Spleen (tissue), 11 donors: ENCODE results near the gene VPREB3. TPM values are rescaled to one million over a fixed set of nuclear protein-coding genes. Genes with fewer than 3 reads are reported as not detected.
"Not testable (repeated sequence)": the region's sequence is repeated elsewhere in the genome, so short reads cannot be mapped to it uniquely, and the experiment has no call there.

Experiments used
- DNase-seq: peaks from one replicate; pipeline ENCODE4 v3.0.0-alpha.2; 2020
- H3K27ac ChIP-seq, 8 donors: fragments of 200-600 bp; sonication (generic) in 7 of 8; 1 replicate in 4 of 8; 2 replicates in 4 of 8; pipeline versions ENCODE4 v1.5.0 to v1.8.0; 2016 to 2021; ENCODE audit warnings: inconsistent platforms in 4 of 8, mild to moderate bottlenecking in 4 of 8, moderate library complexity in 1 of 8
- H3K27me3 ChIP-seq, 7 donors: fragments of 200-600 bp; sonication (generic) in 6 of 7; replicated peaks in 1 of 7; 1 replicate in 4 of 7; 2 replicates in 3 of 7; pipeline versions ENCODE4 v1.5.0 to v1.8.0; 2016 to 2021; ENCODE audit warnings: inconsistent platforms in 3 of 7, mild to moderate bottlenecking in 1 of 7
- H3K36me3 ChIP-seq, 6 donors: fragments of 200-600 bp; sonication (generic) in 5 of 6; 1 replicate in 4 of 6; 2 replicates in 2 of 6; pipeline versions ENCODE4 v1.5.0 to v1.8.0; 2016 to 2021; ENCODE audit warnings: inconsistent platforms in 2 of 6
- H3K4me1 ChIP-seq, 6 donors: fragments of 200-600 bp; sonication (generic) in 5 of 6; 1 replicate in 3 of 6; 2 replicates in 3 of 6; pipeline versions ENCODE4 v1.5.0 to v1.8.0; 2016 to 2021; ENCODE audit warnings: inconsistent platforms in 3 of 6
- H3K4me3 ChIP-seq, 8 donors: fragments of 200-600 bp; sonication (generic) in 7 of 8; 1 replicate in 4 of 8; 2 replicates in 4 of 8; pipeline versions ENCODE4 v1.5.0 to v1.8.0; 2016 to 2021; ENCODE audit warnings: inconsistent platforms in 4 of 8, mild to moderate bottlenecking in 4 of 8, moderate library complexity in 2 of 8
- H3K9me3 ChIP-seq, 8 donors: fragments of 200-600 bp; sonication (generic) in 7 of 8; 1 replicate in 4 of 8; 2 replicates in 4 of 8; pipeline versions ENCODE4 v1.5.0 to v1.8.0; 2016 to 2021; ENCODE audit warnings: inconsistent platforms in 4 of 8
- POLR2A ChIP-seq, 3 donors: fragments of 450-650 bp; IDR thresholded peaks; one replicate each; pipeline ENCODE4 v1.5.1; 2017; ENCODE audit warnings: antibody characterized with exemption in 3 of 3, mild to moderate bottlenecking in 1 of 3
- POLR2AphosphoS5 ChIP-seq, 3 donors: sonication (generic); formaldehyde crosslinking; IDR thresholded peaks; one replicate each; pipeline ENCODE4 v1.5.1; 2017; ENCODE audit warnings: antibody characterized with exemption in 3 of 3
- WGBS, 5 donors: extraction: QIAGEN DNeasy Blood & Tissue Kit in 3 of 5; methylation state at CpG; one replicate each; pipeline versions ENCODE4 v1.1.5 to v1.1.7; 2013 to 2018; 5-methylcytosine and 5-hydroxymethylcytosine counted together
- intact Hi-C: fragments of 100-400 bp; cut with DNase I; formaldehyde crosslinking; loops from one replicate; pipeline ENCODE4 v1.15.0; 2023; ENCODE audit warnings: low total_unique reads
- polyA plus RNA-seq, 3 donors: library from polyadenylated mRNA; stranded (reverse); fragments of 200-250 nt; gene quantifications; one replicate each; pipeline ENCODE4 v1.2.1, GENCODE V29; 2013
- total RNA-seq, 7 donors: library from RNA; depleted of rRNA in 3 of 7; stranded (reverse); fragments of >200 nt in 3 of 7; fragmentation: NEBNext Ultra II Directional in 4 of 7; extraction: Animal tissue kit (Norgen Biotek cat#: 25700) in 4 of 7; gene quantifications; one replicate each; pipeline versions ENCODE4 v1.1.0 to v1.2.1, GENCODE V29; 2016 to 2021
- TF ChIP-seq, protein P1 (sequence below), 11 experiments: fragments of 200-600 bp in 7 of 11; fragments of 450-650 bp in 4 of 11; sonication (generic) in 4 of 11; IDR thresholded peaks in 8 of 11; conservative IDR thresholded peaks in 3 of 11; 1 replicate in 7 of 11; 2 replicates in 4 of 11; pipeline versions ENCODE4 v1.4.0 to v1.8.0; 2016 to 2021; ENCODE audit warnings: antibody characterized with exemption in 11 of 11, inconsistent platforms in 4 of 11, mild to moderate bottlenecking in 1 of 11
- donor health status: healthy with polysubstance abuse.
- donor health status: DM: no; HTN: no; CAD: no; lungs with moderate emphysema.
- donor health status: DM: no; HTN: no; CAD: no.
- donor health status: Bipolar disorder and iron deficiency.
- donor health status: healthy.
- donor health status: DM: no; HTN: no; CAD: no.
- donor health status: DM: yes; HTN: yes; CAD: no.

The VPREB3 gene
- total and polyA plus RNA-seq, 10 donors: 24.9 to 472 (median 57.9) TPM

DNA sequence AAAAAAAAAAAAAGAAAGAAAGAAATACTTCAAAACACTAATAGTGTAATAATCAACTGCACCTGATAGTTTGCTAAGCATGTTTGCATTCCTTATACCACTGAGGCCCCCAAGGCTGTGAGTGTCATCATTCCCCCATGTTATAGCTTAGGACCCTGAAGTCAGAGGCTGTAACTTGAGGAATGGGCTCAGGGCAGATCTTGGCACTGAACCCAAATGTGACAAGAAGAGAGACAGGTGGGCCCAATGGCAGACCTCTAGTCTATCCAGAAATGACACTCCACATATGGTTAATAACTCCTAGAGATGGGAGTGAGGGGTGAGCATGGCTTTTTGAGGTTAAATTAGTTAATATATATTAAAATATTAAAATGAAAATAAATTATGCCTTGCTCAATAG lies 16.5 kb downstream of the VPREB3 start:
- intact Hi-C loops: no loop called here
- no peaks in the 10 kb centered on the region for H3K27me3 ChIP-seq
- no peaks in the 10 kb centered on the region for H3K9me3 ChIP-seq
- H3K4me1 ChIP-seq: no peaks in the 10 kb centered on the region
- DNase-seq: no peak
- TF ChIP-seq POLR2AphosphoS5 (IDR thresholded peaks at IDR 0.05) (no peak), POLR2A (IDR thresholded peaks at IDR 0.05) (no peak)
- TF ChIP-seq, protein P1, sequence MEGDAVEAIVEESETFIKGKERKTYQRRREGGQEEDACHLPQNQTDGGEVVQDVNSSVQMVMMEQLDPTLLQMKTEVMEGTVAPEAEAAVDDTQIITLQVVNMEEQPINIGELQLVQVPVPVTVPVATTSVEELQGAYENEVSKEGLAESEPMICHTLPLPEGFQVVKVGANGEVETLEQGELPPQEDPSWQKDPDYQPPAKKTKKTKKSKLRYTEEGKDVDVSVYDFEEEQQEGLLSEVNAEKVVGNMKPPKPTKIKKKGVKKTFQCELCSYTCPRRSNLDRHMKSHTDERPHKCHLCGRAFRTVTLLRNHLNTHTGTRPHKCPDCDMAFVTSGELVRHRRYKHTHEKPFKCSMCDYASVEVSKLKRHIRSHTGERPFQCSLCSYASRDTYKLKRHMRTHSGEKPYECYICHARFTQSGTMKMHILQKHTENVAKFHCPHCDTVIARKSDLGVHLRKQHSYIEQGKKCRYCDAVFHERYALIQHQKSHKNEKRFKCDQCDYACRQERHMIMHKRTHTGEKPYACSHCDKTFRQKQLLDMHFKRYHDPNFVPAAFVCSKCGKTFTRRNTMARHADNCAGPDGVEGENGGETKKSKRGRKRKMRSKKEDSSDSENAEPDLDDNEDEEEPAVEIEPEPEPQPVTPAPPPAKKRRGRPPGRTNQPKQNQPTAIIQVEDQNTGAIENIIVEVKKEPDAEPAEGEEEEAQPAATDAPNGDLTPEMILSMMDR (IDR thresholded peaks at IDR 0.05 in 8 of 11, conservative IDR thresholded peaks at IDR 0.05 in 3 of 11): no peak
- H3K27ac ChIP-seq: no peak overlapping the region
- H3K4me3 ChIP-seq: no peak overlapping the region
- peaks cover 0 to 20% (median 6%) of the 10 kb centered on the region in 6 donors for H3K36me3 ChIP-seq

DNA sequence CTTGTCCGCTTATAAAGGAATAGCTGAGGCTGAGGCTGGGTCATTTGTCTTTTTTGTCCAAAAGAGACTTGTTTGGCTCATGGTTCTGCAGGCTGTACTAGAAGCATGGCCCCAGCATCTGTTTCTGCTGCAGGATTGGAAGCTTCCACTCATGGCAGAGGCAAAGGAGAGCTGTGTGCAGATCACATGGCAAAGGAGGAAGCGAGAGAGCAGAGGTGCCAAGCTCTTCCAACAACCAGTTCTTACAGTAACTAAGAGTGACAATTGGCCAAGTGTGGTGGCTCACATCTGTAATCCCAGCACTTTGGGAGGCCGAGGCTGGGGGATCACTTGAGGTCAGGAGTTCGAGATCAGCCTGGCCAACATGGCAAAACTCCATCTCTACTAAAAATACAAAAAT lies 26.1 kb downstream of the VPREB3 start:
- intact Hi-C loops, H3K36me3 ChIP-seq, H3K27ac ChIP-seq, H3K9me3 ChIP-seq, H3K4me3 ChIP-seq, H3K4me1 ChIP-seq, H3K27me3 ChIP-seq: not testable (repeated sequence)
- WGBS, 5 donors: 66 to 84% (median 79%) methylated on average over 4 of the region's 4 CpGs
- DNase-seq: peak; percentile 32

DNA sequence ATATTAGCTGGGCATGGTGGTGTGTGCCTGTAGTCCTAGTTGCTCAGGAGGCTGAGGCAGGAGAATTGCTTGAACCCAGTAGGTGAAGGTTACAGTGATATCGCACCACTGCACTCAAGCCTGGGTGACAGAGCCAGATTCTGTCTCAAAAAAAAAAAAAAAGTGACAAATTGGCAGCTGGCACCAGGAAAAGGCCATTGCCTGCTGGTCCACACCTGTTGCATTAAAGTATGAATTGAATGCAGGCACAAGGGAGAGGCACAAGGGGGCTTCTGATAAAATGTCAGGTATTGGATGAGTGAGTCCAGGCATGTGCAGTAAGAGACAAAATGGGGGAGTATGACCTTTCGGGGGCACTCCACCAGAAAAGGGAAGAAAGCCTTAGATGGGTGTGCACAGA lies 31.5 kb downstream of the VPREB3 start:
- no peak overlapping the region for H3K27ac ChIP-seq
- intact Hi-C loops: no loop called here
- H3K27me3 ChIP-seq: peaks cover 0 to 4% (median 0%) of the 10 kb centered on the region in 7 donors
- WGBS, 5 donors: 67 to 86% (median 71%) methylated on average over 2 of the region's 2 CpGs
- H3K36me3 ChIP-seq: no peaks in the 10 kb centered on the region
- no peaks in the 10 kb centered on the region for H3K9me3 ChIP-seq
- H3K4me3 ChIP-seq: no peak overlapping the region
- H3K4me1 ChIP-seq: peaks cover 0 to under 1% (median 0%) of the 10 kb centered on the region in 6 donors
- no peak for DNase-seq
- TF ChIP-seq POLR2A (IDR thresholded peaks at IDR 0.05) (no peak), POLR2AphosphoS5 (IDR thresholded peaks at IDR 0.05) (no peak)
- TF ChIP-seq, protein P1 (IDR thresholded peaks at IDR 0.05 in 8 of 11, conservative IDR thresholded peaks at IDR 0.05 in 3 of 11): no peak

DNA sequence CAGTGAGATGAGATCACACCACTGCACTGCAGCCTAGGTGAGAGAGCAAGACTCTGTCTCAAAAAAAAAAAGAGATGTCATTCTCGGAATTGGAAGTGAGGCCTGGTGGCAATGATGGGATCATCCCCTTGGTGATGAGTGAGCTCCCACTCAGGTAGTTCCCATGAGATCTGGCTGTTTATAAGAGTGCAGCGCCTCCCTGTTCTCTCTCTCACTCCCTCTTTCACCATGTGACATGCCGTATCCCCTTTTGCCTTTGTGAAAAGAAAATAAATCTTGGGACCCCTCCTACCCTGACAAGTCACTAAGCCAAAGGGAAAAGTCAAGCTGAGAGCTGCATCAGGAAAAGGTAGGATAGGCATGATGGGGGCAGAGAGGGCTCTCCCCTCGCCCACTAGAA lies 32.1 kb downstream of the VPREB3 start:
- Histone ChIP-seq H3K27me3 (peaks cover 0 to 4% (median 0%) of the 10 kb centered on the region in 7 donors), H3K36me3 (no peaks in the 10 kb centered on the region), H3K4me3 (no peak overlapping the region), H3K27ac (no peak overlapping the region), H3K4me1 (peaks cover 0 to 6% (median 5%) of the 10 kb centered on the region in 6 donors), H3K9me3 (no peaks in the 10 kb centered on the region)
- intact Hi-C loops: no loop called here
- TF ChIP-seq, protein P1 (IDR thresholded peaks at IDR 0.05 in 8 of 11, conservative IDR thresholded peaks at IDR 0.05 in 3 of 11): no peak
- TF ChIP-seq POLR2A (IDR thresholded peaks at IDR 0.05) (no peak), POLR2AphosphoS5 (IDR thresholded peaks at IDR 0.05) (no peak)
- WGBS, 5 donors: 71 to 89% (median 86%) methylated on average over 4 of the region's 4 CpGs
- DNase-seq: no peak

DNA sequence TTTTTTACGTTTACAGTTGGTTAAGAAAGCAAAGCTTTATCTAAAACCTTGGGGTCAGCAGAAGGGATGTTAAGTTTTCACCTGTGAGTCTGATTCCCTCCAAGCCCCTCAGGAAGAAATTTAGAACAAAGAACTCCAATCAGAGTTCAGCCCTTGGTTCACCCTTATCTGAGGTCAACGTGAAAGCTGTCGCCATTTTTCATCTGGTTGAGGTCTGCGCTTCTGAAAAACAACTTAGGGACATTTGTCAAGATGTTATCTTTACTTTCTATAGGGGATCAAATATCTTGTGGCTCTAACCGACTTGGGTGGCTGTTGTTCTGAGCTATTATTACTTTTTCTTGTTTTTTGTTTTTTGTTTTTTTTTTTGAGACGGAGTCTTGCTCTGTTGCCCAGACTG lies 33.4 kb downstream of the VPREB3 start:
- WGBS, 5 donors: 64 to 87% (median 85%) methylated on average over 6 of the region's 6 CpGs
- intact Hi-C loops: no loop called here
- peaks cover 6 to 16% (median 14%) of the 10 kb centered on the region in 6 donors for H3K4me1 ChIP-seq

More for the DNA sequence above, 33.4 kb downstream of the VPREB3 start:
- TF ChIP-seq POLR2AphosphoS5 (IDR thresholded peaks at IDR 0.05) (no peak), POLR2A (IDR thresholded peaks at IDR 0.05) (no peak)
- TF ChIP-seq, protein P1 (IDR thresholded peaks at IDR 0.05 in 8 of 11, conservative IDR thresholded peaks at IDR 0.05 in 3 of 11): no peak
- H3K36me3 ChIP-seq: no peaks in the 10 kb centered on the region
- H3K4me3 ChIP-seq: no peak overlapping the region
- H3K9me3 ChIP-seq: no peaks in the 10 kb centered on the region
- H3K27me3 ChIP-seq: no peaks in the 10 kb centered on the region
- H3K27ac ChIP-seq: no peak overlapping the region
- DNase-seq: no peak
